Transverse colon (tissue), 4 donors: ENCODE measurements around the gene CHEK1. TPM values are rescaled to one million over a fixed set of nuclear protein-coding genes. Genes with fewer than 3 reads are reported as not detected.

ENCODE experiments used
- DNase-seq: peaks from one replicate; pipeline ENCODE4 v3.0.0-alpha.2; 2019
- H3K27ac ChIP-seq, 4 donors: fragments of 200-600 bp; sonication (generic); 2 replicates each; pipeline ENCODE4 v1.5.1; 2016 to 2018; ENCODE audit warnings: inconsistent platforms in 4 of 4
- H3K27me3 ChIP-seq: fragments of 200-600 bp; sonication (generic); 2 replicates; pipeline ENCODE4 v1.5.1; 2017; ENCODE audit warnings: inconsistent platforms
- H3K36me3 ChIP-seq, 4 donors: fragments of 200-600 bp; sonication (generic); 2 replicates each; pipeline ENCODE4 v1.5.1; 2017 to 2019; ENCODE audit warnings: inconsistent platforms in 4 of 4
- H3K4me1 ChIP-seq, 4 donors: fragments of 200-600 bp; sonication (generic); 2 replicates each; pipeline ENCODE4 v1.5.1; 2017 to 2020; ENCODE audit warnings: inconsistent platforms in 4 of 4
- H3K4me3 ChIP-seq, 4 donors: fragments of 200-600 bp; sonication (generic); 1 replicate in 1 of 4; 2 replicates in 3 of 4; pipeline versions ENCODE4 v1.5.1 to v1.6.1; 2017 to 2019; ENCODE audit warnings: inconsistent platforms in 4 of 4
- H3K9me3 ChIP-seq, 2 donors: fragments of 200-600 bp; sonication (generic); 2 replicates each; pipeline ENCODE4 v1.5.1; 2017 to 2019; ENCODE audit warnings: inconsistent platforms in 2 of 2
- CTCF ChIP-seq, 5 experiments: fragments of 200-600 bp in 3 of 5; fragments of 450-650 bp in 2 of 5; sonication (generic) in 3 of 5; IDR thresholded peaks; 1 replicate in 2 of 5; 2 replicates in 3 of 5; pipeline ENCODE4 v1.5.1; 2016 to 2017; ENCODE audit warnings: antibody characterized with exemption in 5 of 5, inconsistent platforms in 3 of 5, mild to moderate bottlenecking in 2 of 5, moderate library complexity in 1 of 5
- EP300 ChIP-seq: sonication (generic); formaldehyde crosslinking; IDR thresholded peaks from one replicate; pipeline ENCODE4 v1.6.1; 2017; ENCODE audit warnings: antibody characterized with exemption, low read depth
- POLR2A ChIP-seq: fragments of 450-650 bp; IDR thresholded peaks from one replicate; pipeline ENCODE4 v1.6.1; 2016; ENCODE audit warnings: antibody characterized with exemption, mild to moderate bottlenecking, moderate library complexity
- POLR2AphosphoS5 ChIP-seq, 3 donors: sonication (generic); formaldehyde crosslinking; IDR thresholded peaks; one replicate each; pipeline ENCODE4 v1.6.1; 2016; ENCODE audit warnings: antibody characterized with exemption in 3 of 3
- WGBS, 2 donors: methylation state at CpG; one replicate each; pipeline ENCODE4 v1.1.5; 2018; ENCODE audit warnings: low coverage in 1 of 2; 5-methylcytosine and 5-hydroxymethylcytosine counted together
- in situ Hi-C, 4 donors: fragments of 200-750 bp; cut with MboI; loops; one replicate each; pipeline versions ENCODE4 v1.15.0 to v1.15.1; 2017; ENCODE audit warnings: low sequenced_read_pairs in 3 of 4, low pct_ligation_motif_present in 1 of 4, low pct_unique_long_range_greater_than_20kb in 1 of 4
- intact Hi-C: fragments of 100-400 bp; cut with DNase I; formaldehyde crosslinking; loops from one replicate; pipeline ENCODE4 v1.15.1; 2023; ENCODE audit warnings: low total_unique reads
- total RNA-seq, 4 donors: library from RNA; depleted of rRNA; stranded (reverse); fragments of >200 nt; gene quantifications; one replicate each; pipeline ENCODE4 v1.1.0, GENCODE V29; 2016

The CHEK1 gene
- total RNA-seq, 4 donors from 2014 or later: 0.37 to 194 (median 4.3) TPM

GRCh38 chr11:125627236-125627910 is 2.4 kb downstream of the CHEK1 start:
- no peak for DNase-seq
- no peaks in the 10 kb centered on the region for H3K27me3 ChIP-seq
- no peaks in the 10 kb centered on the region for H3K36me3 ChIP-seq
- intact Hi-C loops: no loop called here
- peak overlapping the region in 1 of 4 donors; percentile 52 for H3K4me3 ChIP-seq
- 56 to 68% methylated on average over 6 to 7 of the region's 7 CpGs for WGBS, 2 donors
- H3K27ac ChIP-seq: peak overlapping the region in 2 of 4 donors; percentile 94 to 95
- TF ChIP-seq EP300: no peak
- TF ChIP-seq CTCF (IDR thresholded peaks at IDR 0.05): no peak
- TF ChIP-seq POLR2AphosphoS5 (IDR thresholded peaks at IDR 0.05): no peak
- TF ChIP-seq POLR2A: no peak
- in situ Hi-C loops: no loop called here
- peaks cover 0 to 19% (median 17%) of the 10 kb centered on the region in 4 donors for H3K4me1 ChIP-seq
- no peaks in the 10 kb centered on the region for H3K9me3 ChIP-seq

GRCh38 chr11:125637840-125638239 is 12.9 kb downstream of the CHEK1 start:
- Histone ChIP-seq H3K4me3 (no peak overlapping the region), H3K27me3 (no peaks in the 10 kb centered on the region), H3K36me3 (no peaks in the 10 kb centered on the region), H3K27ac (no peak overlapping the region), H3K9me3 (no peaks in the 10 kb centered on the region), H3K4me1 (peaks cover 0 to 5% (median 0%) of the 10 kb centered on the region in 4 donors)
- WGBS, 2 donors: 74 to 82% methylated on average over 3 of the region's 3 CpGs
- no peak for DNase-seq
- in situ Hi-C loops (no loop called here), intact Hi-C loops (no loop called here)
- TF ChIP-seq CTCF (IDR thresholded peaks at IDR 0.05): no peak
- no peak for TF ChIP-seq POLR2A
- no peak for TF ChIP-seq EP300
- TF ChIP-seq POLR2AphosphoS5 (IDR thresholded peaks at IDR 0.05): no peak

GRCh38 chr11:125638315-125638714 is 13.4 kb downstream of the CHEK1 start:
- intact Hi-C loops: no loop called here
- Histone ChIP-seq H3K27me3 (no peaks in the 10 kb centered on the region), H3K9me3 (no peaks in the 10 kb centered on the region), H3K4me3 (no peak overlapping the region), H3K36me3 (no peaks in the 10 kb centered on the region), H3K27ac (no peak overlapping the region), H3K4me1 (peaks cover 0 to 5% (median 0%) of the 10 kb centered on the region in 4 donors)
- in situ Hi-C loops: no loop called here
- TF ChIP-seq CTCF (IDR thresholded peaks at IDR 0.05): no peak
- TF ChIP-seq EP300: no peak
- TF ChIP-seq POLR2AphosphoS5 (IDR thresholded peaks at IDR 0.05): no peak
- no peak for TF ChIP-seq POLR2A
- no peak for DNase-seq
- 71 to 85% methylated on average over 1 of the region's 1 CpG for WGBS, 2 donors

- peaks cover 0 to 3% (median 0%) of the 10 kb centered on the region in 4 donors for H3K36me3 ChIP-seq
- no peak overlapping the region for H3K27ac ChIP-seq
- no peak for DNase-seq
- in situ Hi-C loops (no loop called here), intact Hi-C loops (no loop called here)
- no peaks in the 10 kb centered on the region for H3K9me3 ChIP-seq
- no peak overlapping the region for H3K4me3 ChIP-seq
- H3K4me1 ChIP-seq: no peaks in the 10 kb centered on the region
- no peak for TF ChIP-seq EP300
- no peak for TF ChIP-seq POLR2AphosphoS5 (IDR thresholded peaks at IDR 0.05)
- no peak for TF ChIP-seq CTCF (IDR thresholded peaks at IDR 0.05)
- no peaks in the 10 kb centered on the region for H3K27me3 ChIP-seq
- WGBS, 2 donors: 96 to 100% methylated on average over 3 of the region's 3 CpGs
These were observed 20.9 kb downstream of the CHEK1 start for GRCh38 chr11:125645871-125646270.
